Ishikawa (cell line): ENCODE results near the gene ADM2.

Source experiments
- CEBPB ChIP-seq: IDR thresholded peaks from 2 replicates; pipeline ENCODE4 v1.6.1; 2012
- CREB1 ChIP-seq: IDR thresholded peaks from 2 replicates; pipeline ENCODE4 v1.6.1; 2012; ENCODE audit warnings: low read depth
- EGR1 ChIP-seq: IDR thresholded peaks from 2 replicates; pipeline ENCODE4 v1.6.1; 2012
- EP300 ChIP-seq: IDR thresholded peaks from 2 replicates; pipeline ENCODE4 v1.6.1; 2012; ENCODE audit warnings: borderline replicate concordance
- FOXM1 ChIP-seq: IDR thresholded peaks from 2 replicates; pipeline ENCODE4 v1.6.1; 2012; ENCODE audit warnings: low read depth, borderline replicate concordance
- MAX ChIP-seq: IDR thresholded peaks from 2 replicates; pipeline ENCODE4 v1.6.1; 2012
- NFIC ChIP-seq: IDR thresholded peaks from 2 replicates; pipeline ENCODE4 v1.6.1; 2012
- RAD21 ChIP-seq: IDR thresholded peaks from 2 replicates; pipeline ENCODE4 v1.6.1; 2012; ENCODE audit warnings: low read depth
- REST ChIP-seq: IDR thresholded peaks from 2 replicates; pipeline ENCODE4 v1.6.1; 2012; ENCODE audit warnings: low read depth, mild to moderate bottlenecking
- TAF1 ChIP-seq: IDR thresholded peaks from 2 replicates; pipeline ENCODE4 v1.6.1; 2012; ENCODE audit warnings: low read depth, mild to moderate bottlenecking
- TCF12 ChIP-seq: IDR thresholded peaks from 2 replicates; pipeline ENCODE4 v1.6.1; 2012; ENCODE audit warnings: low read depth
- TEAD4 ChIP-seq: IDR thresholded peaks from 2 replicates; pipeline ENCODE4 v1.6.1; 2012
- USF1 ChIP-seq: IDR thresholded peaks from 2 replicates; pipeline ENCODE4 v1.6.1; 2012
- YY1 ChIP-seq: IDR thresholded peaks from 2 replicates; pipeline ENCODE4 v1.6.1; 2012; ENCODE audit warnings: low read depth
- ZBTB7A ChIP-seq: IDR thresholded peaks from 2 replicates; pipeline ENCODE4 v1.6.1; 2012; ENCODE audit warnings: low read depth

ADM2 gene

GRCh38 chr22:50436015-50436830 lies 45.1 kb upstream of the ADM2 start:
- TF ChIP-seq MAX = no peak
- TF ChIP-seq FOXM1 = no peak
- TF ChIP-seq TCF12 = no peak
- no peak for TF ChIP-seq RAD21
- no peak for TF ChIP-seq YY1
- TF ChIP-seq EP300 = no peak
- TF ChIP-seq TAF1 = no peak
- TF ChIP-seq NFIC = no peak
- no peak for TF ChIP-seq TEAD4
- TF ChIP-seq CREB1 = no peak
- TF ChIP-seq ZBTB7A = no peak
- TF ChIP-seq EGR1 = no peak

- TF ChIP-seq EP300 = no peak
- TF ChIP-seq TAF1 = no peak
- TF ChIP-seq CREB1 = no peak
- no peak for TF ChIP-seq MAX
Observed at GRCh38 chr22:50436841-50437341, 44.5 kb upstream of the ADM2 start.

- no peak for TF ChIP-seq REST
- no peak for TF ChIP-seq YY1
- TF ChIP-seq CEBPB = no peak
- no peak for TF ChIP-seq EGR1
- no peak for TF ChIP-seq TAF1
- no peak for TF ChIP-seq MAX
- TF ChIP-seq FOXM1 = no peak
- no peak for TF ChIP-seq TCF12
Observed at GRCh38 chr22:50437511-50438304, 43.6 kb upstream of the ADM2 start.

GRCh38 chr22:50438305-50439275 lies 42.8 kb upstream of the ADM2 start:
- no peak for TF ChIP-seq USF1
- no peak for TF ChIP-seq MAX
- TF ChIP-seq NFIC = no peak
- TF ChIP-seq TAF1 = no peak
- no peak for TF ChIP-seq REST
- no peak for TF ChIP-seq TCF12
- TF ChIP-seq TEAD4 = no peak
- no peak for TF ChIP-seq EP300
- TF ChIP-seq RAD21 = no peak
- TF ChIP-seq CEBPB = no peak
- TF ChIP-seq YY1 = no peak
- TF ChIP-seq CREB1 = no peak
- no peak for TF ChIP-seq ZBTB7A
- no peak for TF ChIP-seq EGR1
- no peak for TF ChIP-seq FOXM1
